Measurements from ENCODE around the gene IGSF6. TPM values are rescaled to one million over a fixed set of nuclear protein-coding genes. Genes with fewer than 3 reads are reported as not detected.

IGSF6 gene
- total RNA-seq (2012; rRNA removed) (not detected in 2 replicates), polyA plus RNA-seq (2012; rRNA removed) (not detected in 2 replicates), Bru-seq, nascent RNA (percentile 7 among the genes with signal in this experiment), BruChase-seq, experiment 1, labeled RNA remaining after a 6-hour chase (percentile 3 among the genes with signal in this experiment), BruChase-seq, experiment 2, labeled RNA remaining after a 2-hour chase (not detected)
- polyA plus RNA-seq (2012; cell fraction: cytosol; rRNA removed) = not detected in 2 replicates
- polyA plus RNA-seq (2012; cell fraction: nucleus; rRNA removed; ENCODE audit: low replicate concordance) = not detected in 2 replicates
- long read RNA-seq = 0 reads

- Histone ChIP-seq H2AK9ac (replicated peaks; ENCODE audit: low read depth, low read length, poor library complexity) (no peak within 1 kb of the TSS), H3K36me3 (ENCODE audit: control insufficient read depth, insufficient read depth, low read length) (peaks cover 7% of the 10 kb centered on the region), H3K9me3 (ENCODE audit: control insufficient read depth, insufficient read depth, low read length) (no peaks in the 10 kb centered on the region), H3K4ac (ENCODE audit: low read depth, low read length) (no peak within 1 kb of the TSS), H2BK120ac (ENCODE audit: low read depth, low read length) (no peak within 1 kb of the TSS), H4K8ac (ENCODE audit: low read depth in 2 of 2, low read length in 2 of 2) (no peak within 1 kb of the TSS), H4K5ac (ENCODE audit: low read depth, low read length) (no peak within 1 kb of the TSS), H2AFZ (replicated peaks; ENCODE audit: low read length, poor library complexity) (no peak within 1 kb of the TSS), H3K56ac (ENCODE audit: extremely low read depth, insufficient read depth, low read length) (no peak within 1 kb of the TSS), H4K20me1 (ENCODE audit: insufficient read depth, low read length) (0 out of 2 replicates have a peak, but pooled peaks cover 3% of the 10 kb centered on the region), H3K9me1 (ENCODE audit: insufficient read depth, low read length) (no peaks in the 10 kb centered on the region), H2AK5ac (ENCODE audit: low read depth, low read length) (no peak within 1 kb of the TSS), H3K4me3 (ENCODE audit: insufficient read depth, low read depth, low read length) (no peak within 1 kb of the TSS), H2BK15ac (ENCODE audit: low read depth, low read length) (no peak within 1 kb of the TSS), H3K18ac (ENCODE audit: low read depth, low read length) (no peak within 1 kb of the TSS), H3K27me3 (ENCODE audit: control insufficient read depth, insufficient read depth, low read length) (no peaks in the 10 kb centered on the region), H3K4me1 (ENCODE audit: control insufficient read depth, insufficient read depth, low read length) (no peaks in the 10 kb centered on the region; the same call in 1 of the 2 replicates), H3K27ac (ENCODE audit: insufficient read depth, low read length) (no peak within 1 kb of the TSS), H2BK5ac (ENCODE audit: low read depth, low read length, poor library complexity, severe bottlenecking) (no peak within 1 kb of the TSS), H3K23ac (ENCODE audit: low read depth, low read length) (no peak within 1 kb of the TSS), H3K79me1 (ENCODE audit: low read depth in 1 of 2, low read length in 2 of 2) (peaks cover 15 to 32% of the 10 kb centered on the region in 2 experiments), H4K91ac (ENCODE audit: insufficient read depth, low read depth, low read length) (no peak within 1 kb of the TSS), H3K4me2 (ENCODE audit: low read depth, low read length) (no peak within 1 kb of the TSS), H3K14ac (replicated peaks; ENCODE audit: low read depth, low read length) (no peak within 1 kb of the TSS), H3K9ac (ENCODE audit: low read depth, low read length) (no peak within 1 kb of the TSS), H2BK20ac (ENCODE audit: low read depth, low read length) (no peak within 1 kb of the TSS)
- ATAC-seq (ENCODE audit: low read depth) (no peak), DNase-seq (no peak)
- no TSS peak for BruUV-seq (replicated peaks)
- ChIA-PET POLR2A (ENCODE audit: unreplicated experiment) (no interaction called here), CTCF (no interaction called here)
- in situ Hi-C loops (cut with MboI; ENCODE audit: low sequenced_read_pairs) (loop anchor here (10.0 kb wide), 1 partner anchor 58 kb away; the partner anchor contains the start of gene METTL9), intact Hi-C loops (cut with micrococcal nuclease) (no loop called here), dilution Hi-C loops (cut with HindIII; ENCODE audit: low sequenced_read_pairs, unreplicated experiment) (no loop called here)
- TF ChIP-seq USF2 (IDR thresholded peaks at IDR 0.05; ENCODE audit: low read depth, low read length) = no peak
- no peak for TF ChIP-seq RCOR1 (IDR thresholded peaks at IDR 0.05; ENCODE audit: insufficient replicate concordance, low read length)
- TF ChIP-seq SMC3 (IDR thresholded peaks at IDR 0.05; ENCODE audit: low read depth, low read length) = no peak
- no peak for TF ChIP-seq FOS (IDR thresholded peaks at IDR 0.05; ENCODE audit: low read depth, low read length)
- TF ChIP-seq CEBPB (IDR thresholded peaks at IDR 0.05; ENCODE audit: low read depth, low read length) = no peak
- no peak for TF ChIP-seq CHD1 (IDR thresholded peaks at IDR 0.05; ENCODE audit: low read depth, low read length)
- no peak for TF ChIP-seq MAZ (IDR thresholded peaks at IDR 0.05; ENCODE audit: borderline replicate concordance, low read depth, low read length)
- no peak for TF ChIP-seq CTCF (conservative IDR thresholded peaks at IDR 0.05; ENCODE audit: low read depth, low read length)
- no peak for TF ChIP-seq MXI1 (IDR thresholded peaks at IDR 0.05; ENCODE audit: borderline replicate concordance, low read depth, low read length)
- no peak for TF ChIP-seq RAD21 (IDR thresholded peaks at IDR 0.05; ENCODE audit: low read length)
- TF ChIP-seq NFE2L2 (IDR thresholded peaks at IDR 0.05; ENCODE audit: low read depth, low read length) = no peak
- TF ChIP-seq POLR2A (IDR thresholded peaks at IDR 0.05; ENCODE audit: low read depth, low read length) = no peak
- no peak for TF ChIP-seq BHLHE40 (IDR thresholded peaks at IDR 0.05; ENCODE audit: low read depth, low read length)
- no peak for TF ChIP-seq RFX5 (IDR thresholded peaks at IDR 0.05; ENCODE audit: low read depth, low read length)
- TF ChIP-seq ELK1 (IDR thresholded peaks at IDR 0.05; ENCODE audit: borderline replicate concordance, low read depth, low read length) = no peak
- TF ChIP-seq MAFK (IDR thresholded peaks at IDR 0.05; ENCODE audit: low read depth, low read length) = no peak
- 100% methylated on average over 3 of the region's 6 CpGs; no CpG with 5 or more reads in 1 of the 2 experiments for WGBS, 2 experiments (ENCODE audit: extremely low coverage in 2 of 2, insufficient read length in 1 of 2)
Observed at GRCh38 chr16:21652453-21652852, at the start of gene IGSF6. Gene IGSF6, minus strand, starts transcription at chr16:21652608. Its CDS starts 10 bp downstream, at chr16:21652598.

All from IMR-90 (cell line).